Measurements from ENCODE around the gene ZFP69B. TPM values are rescaled to one million over a fixed set of nuclear protein-coding genes. Genes with fewer than 3 reads are reported as not detected.
A peak's percentile ranks its signal among the peaks of the same experiment; 100 is the strongest.

ZFP69B gene
- total and polyA plus RNA-seq, 2 experiments from 2014 or later, result 5.2 to 10.8 TPM

DNA sequence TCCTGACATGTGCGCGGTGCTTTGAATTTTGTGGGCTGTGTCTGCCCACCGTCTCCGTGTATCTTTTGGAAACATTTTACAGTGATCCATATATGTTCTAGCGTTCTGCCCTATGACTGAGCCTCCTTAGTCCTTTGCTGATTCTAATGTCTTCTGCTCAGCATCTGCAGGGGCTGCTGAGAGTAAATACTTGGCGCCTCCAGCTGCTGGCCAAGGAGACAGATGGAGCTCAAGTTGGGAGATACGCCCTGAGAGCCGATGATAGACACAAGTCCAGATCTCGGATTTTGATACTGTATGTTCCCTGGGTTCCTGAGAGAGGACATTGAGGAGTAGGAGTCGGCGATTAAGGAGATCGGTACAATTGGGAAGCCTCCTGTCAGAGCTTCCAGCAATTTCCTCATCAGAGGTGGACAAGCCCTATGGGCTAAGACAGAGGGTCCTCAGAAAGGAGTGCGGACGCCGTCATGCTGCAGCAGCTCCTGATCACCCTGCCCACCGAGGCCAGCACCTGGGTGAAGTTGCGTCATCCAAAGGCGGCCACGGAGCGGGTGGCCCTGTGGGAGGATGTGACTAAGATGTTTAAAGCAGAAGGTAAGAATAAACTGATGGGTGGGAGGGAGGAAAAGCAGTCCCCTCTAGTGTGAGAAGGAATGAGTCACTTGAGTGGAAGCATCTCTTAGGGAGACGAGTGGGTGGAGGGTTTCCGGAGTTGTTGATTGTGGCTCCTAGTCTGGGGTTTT, 390 bp downstream of the ZFP69B start:
- DNase-seq (ENCODE audit: low spot score), result peak; percentile 29
- no peaks in the 10 kb centered on the region for H3K27me3 ChIP-seq (ENCODE audit: insufficient read depth)
- TF ChIP-seq JUNB (IDR thresholded peaks at IDR 0.05; ENCODE audit: unreplicated experiment), result no peak
- no peak for TF ChIP-seq ZNF331 (CRISPR knock-in tag; IDR thresholded peaks at IDR 0.05; ENCODE audit: low read depth)
- TF ChIP-seq, protein P1, sequence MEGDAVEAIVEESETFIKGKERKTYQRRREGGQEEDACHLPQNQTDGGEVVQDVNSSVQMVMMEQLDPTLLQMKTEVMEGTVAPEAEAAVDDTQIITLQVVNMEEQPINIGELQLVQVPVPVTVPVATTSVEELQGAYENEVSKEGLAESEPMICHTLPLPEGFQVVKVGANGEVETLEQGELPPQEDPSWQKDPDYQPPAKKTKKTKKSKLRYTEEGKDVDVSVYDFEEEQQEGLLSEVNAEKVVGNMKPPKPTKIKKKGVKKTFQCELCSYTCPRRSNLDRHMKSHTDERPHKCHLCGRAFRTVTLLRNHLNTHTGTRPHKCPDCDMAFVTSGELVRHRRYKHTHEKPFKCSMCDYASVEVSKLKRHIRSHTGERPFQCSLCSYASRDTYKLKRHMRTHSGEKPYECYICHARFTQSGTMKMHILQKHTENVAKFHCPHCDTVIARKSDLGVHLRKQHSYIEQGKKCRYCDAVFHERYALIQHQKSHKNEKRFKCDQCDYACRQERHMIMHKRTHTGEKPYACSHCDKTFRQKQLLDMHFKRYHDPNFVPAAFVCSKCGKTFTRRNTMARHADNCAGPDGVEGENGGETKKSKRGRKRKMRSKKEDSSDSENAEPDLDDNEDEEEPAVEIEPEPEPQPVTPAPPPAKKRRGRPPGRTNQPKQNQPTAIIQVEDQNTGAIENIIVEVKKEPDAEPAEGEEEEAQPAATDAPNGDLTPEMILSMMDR (conservative IDR thresholded peaks at IDR 0.05; ENCODE audit: low read depth in 2 of 2), result no peak
- TF ChIP-seq POLR2AphosphoS5 (IDR thresholded peaks at IDR 0.05; ENCODE audit: low read depth), result no peak; the same call in 1 of the 2 replicates
- no peak for TF ChIP-seq NANOG (IDR thresholded peaks at IDR 0.05; ENCODE audit: borderline replicate concordance)
- TF ChIP-seq STAT1 (IDR thresholded peaks at IDR 0.05; ENCODE audit: unreplicated experiment), result no peak
- TF ChIP-seq CREB1 (CRISPR knock-in tag; IDR thresholded peaks at IDR 0.05; ENCODE audit: low read depth), result no peak
- no peak for TF ChIP-seq EZH2phosphoT487 (IDR thresholded peaks at IDR 0.05; ENCODE audit: unreplicated experiment)
- TF ChIP-seq, protein P2, sequence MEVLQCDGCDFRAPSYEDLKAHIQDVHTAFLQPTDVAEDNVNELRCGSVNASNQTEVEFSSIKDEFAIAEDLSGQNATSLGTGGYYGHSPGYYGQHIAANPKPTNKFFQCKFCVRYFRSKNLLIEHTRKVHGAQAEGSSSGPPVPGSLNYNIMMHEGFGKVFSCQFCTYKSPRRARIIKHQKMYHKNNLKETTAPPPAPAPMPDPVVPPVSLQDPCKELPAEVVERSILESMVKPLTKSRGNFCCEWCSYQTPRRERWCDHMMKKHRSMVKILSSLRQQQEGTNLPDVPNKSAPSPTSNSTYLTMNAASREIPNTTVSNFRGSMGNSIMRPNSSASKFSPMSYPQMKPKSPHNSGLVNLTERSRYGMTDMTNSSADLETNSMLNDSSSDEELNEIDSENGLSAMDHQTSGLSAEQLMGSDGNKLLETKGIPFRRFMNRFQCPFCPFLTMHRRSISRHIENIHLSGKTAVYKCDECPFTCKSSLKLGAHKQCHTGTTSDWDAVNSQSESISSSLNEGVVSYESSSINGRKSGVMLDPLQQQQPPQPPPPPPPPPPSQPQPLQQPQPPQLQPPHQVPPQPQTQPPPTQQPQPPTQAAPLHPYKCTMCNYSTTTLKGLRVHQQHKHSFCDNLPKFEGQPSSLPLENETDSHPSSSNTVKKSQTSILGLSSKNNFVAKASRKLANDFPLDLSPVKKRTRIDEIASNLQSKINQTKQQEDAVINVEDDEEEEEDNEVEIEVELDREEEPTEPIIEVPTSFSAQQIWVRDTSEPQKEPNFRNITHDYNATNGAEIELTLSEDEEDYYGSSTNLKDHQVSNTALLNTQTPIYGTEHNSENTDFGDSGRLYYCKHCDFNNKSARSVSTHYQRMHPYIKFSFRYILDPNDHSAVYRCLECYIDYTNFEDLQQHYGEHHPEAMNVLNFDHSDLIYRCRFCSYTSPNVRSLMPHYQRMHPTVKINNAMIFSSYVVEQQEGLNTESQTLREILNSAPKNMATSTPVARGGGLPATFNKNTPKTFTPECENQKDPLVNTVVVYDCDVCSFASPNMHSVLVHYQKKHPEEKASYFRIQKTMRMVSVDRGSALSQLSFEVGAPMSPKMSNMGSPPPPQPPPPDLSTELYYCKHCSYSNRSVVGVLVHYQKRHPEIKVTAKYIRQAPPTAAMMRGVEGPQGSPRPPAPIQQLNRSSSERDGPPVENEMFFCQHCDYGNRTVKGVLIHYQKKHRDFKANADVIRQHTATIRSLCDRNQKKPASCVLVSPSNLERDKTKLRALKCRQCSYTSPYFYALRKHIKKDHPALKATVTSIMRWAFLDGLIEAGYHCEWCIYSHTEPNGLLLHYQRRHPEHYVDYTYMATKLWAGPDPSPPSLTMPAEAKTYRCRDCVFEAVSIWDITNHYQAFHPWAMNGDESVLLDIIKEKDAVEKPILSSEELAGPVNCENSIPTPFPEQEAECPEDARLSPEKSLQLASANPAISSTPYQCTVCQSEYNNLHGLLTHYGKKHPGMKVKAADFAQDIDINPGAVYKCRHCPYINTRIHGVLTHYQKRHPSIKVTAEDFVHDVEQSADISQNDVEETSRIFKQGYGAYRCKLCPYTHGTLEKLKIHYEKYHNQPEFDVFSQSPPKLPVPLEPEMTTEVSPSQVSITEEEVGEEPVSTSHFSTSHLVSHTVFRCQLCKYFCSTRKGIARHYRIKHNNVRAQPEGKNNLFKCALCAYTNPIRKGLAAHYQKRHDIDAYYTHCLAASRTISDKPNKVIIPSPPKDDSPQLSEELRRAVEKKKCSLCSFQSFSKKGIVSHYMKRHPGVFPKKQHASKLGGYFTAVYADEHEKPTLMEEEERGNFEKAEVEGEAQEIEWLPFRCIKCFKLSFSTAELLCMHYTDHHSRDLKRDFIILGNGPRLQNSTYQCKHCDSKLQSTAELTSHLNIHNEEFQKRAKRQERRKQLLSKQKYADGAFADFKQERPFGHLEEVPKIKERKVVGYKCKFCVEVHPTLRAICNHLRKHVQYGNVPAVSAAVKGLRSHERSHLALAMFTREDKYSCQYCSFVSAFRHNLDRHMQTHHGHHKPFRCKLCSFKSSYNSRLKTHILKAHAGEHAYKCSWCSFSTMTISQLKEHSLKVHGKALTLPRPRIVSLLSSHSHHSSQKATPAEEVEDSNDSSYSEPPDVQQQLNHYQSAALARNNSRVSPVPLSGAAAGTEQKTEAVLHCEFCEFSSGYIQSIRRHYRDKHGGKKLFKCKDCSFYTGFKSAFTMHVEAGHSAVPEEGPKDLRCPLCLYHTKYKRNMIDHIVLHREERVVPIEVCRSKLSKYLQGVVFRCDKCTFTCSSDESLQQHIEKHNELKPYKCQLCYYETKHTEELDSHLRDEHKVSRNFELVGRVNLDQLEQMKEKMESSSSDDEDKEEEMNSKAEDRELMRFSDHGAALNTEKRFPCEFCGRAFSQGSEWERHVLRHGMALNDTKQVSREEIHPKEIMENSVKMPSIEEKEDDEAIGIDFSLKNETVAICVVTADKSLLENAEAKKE (CRISPR knock-in tag; IDR thresholded peaks at IDR 0.05), result no peak
- no peak for TF ChIP-seq ZNF114 (CRISPR knock-in tag; IDR thresholded peaks at IDR 0.05)
- TF ChIP-seq, protein P3, sequence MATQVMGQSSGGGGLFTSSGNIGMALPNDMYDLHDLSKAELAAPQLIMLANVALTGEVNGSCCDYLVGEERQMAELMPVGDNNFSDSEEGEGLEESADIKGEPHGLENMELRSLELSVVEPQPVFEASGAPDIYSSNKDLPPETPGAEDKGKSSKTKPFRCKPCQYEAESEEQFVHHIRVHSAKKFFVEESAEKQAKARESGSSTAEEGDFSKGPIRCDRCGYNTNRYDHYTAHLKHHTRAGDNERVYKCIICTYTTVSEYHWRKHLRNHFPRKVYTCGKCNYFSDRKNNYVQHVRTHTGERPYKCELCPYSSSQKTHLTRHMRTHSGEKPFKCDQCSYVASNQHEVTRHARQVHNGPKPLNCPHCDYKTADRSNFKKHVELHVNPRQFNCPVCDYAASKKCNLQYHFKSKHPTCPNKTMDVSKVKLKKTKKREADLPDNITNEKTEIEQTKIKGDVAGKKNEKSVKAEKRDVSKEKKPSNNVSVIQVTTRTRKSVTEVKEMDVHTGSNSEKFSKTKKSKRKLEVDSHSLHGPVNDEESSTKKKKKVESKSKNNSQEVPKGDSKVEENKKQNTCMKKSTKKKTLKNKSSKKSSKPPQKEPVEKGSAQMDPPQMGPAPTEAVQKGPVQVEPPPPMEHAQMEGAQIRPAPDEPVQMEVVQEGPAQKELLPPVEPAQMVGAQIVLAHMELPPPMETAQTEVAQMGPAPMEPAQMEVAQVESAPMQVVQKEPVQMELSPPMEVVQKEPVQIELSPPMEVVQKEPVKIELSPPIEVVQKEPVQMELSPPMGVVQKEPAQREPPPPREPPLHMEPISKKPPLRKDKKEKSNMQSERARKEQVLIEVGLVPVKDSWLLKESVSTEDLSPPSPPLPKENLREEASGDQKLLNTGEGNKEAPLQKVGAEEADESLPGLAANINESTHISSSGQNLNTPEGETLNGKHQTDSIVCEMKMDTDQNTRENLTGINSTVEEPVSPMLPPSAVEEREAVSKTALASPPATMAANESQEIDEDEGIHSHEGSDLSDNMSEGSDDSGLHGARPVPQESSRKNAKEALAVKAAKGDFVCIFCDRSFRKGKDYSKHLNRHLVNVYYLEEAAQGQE (IDR thresholded peaks at IDR 0.05; ENCODE audit: unreplicated experiment), result no peak
- TF ChIP-seq EZH2 (IDR thresholded peaks at IDR 0.05; ENCODE audit: low read depth, unreplicated experiment), result no peak
- no peaks in the 10 kb centered on the region for H4K20me1 ChIP-seq (replicated peaks; ENCODE audit: insufficient read depth)
- peak overlapping the region; percentile 83 for H3K4me3 Mint-ChIP-seq
- peak overlapping the region; percentile 76 for H3K27ac Mint-ChIP-seq
- peaks cover 52% of the 10 kb centered on the region for H3K36me3 Mint-ChIP-seq (ENCODE audit: low read depth)
- H3K4me1 Mint-ChIP-seq, result peaks cover 16% of the 10 kb centered on the region
- peak overlapping the region; percentile 96 for H2AFZ ChIP-seq
- peak overlapping the region; percentile 84 for H3K4me3 ChIP-seq
- H3F3A ChIP-seq (replicated peaks; ENCODE audit: low read depth), result no peaks in the 10 kb centered on the region
- peaks cover 8% of the 10 kb centered on the region; the same call in 1 of the 2 replicates for H3K9me2 ChIP-seq (ENCODE audit: insufficient read depth)
- peaks cover 10% of the 10 kb centered on the region for H3K27me3 Mint-ChIP-seq (ENCODE audit: insufficient read depth, low read depth, poor library complexity)
- peaks cover 35% of the 10 kb centered on the region for H3K79me2 ChIP-seq (replicated peaks; ENCODE audit: insufficient read depth)
- H3K9me3 Mint-ChIP-seq, result peaks cover 54% of the 10 kb centered on the region
- peaks cover 19% of the 10 kb centered on the region for H3K36me3 ChIP-seq (ENCODE audit: insufficient read depth)
- H3K4me2 ChIP-seq, result peak overlapping the region; percentile 83
- H3K4me1 ChIP-seq (ENCODE audit: insufficient read depth), result peaks cover 16% of the 10 kb centered on the region
- H3K27ac ChIP-seq (ENCODE audit: low read depth), result peak overlapping the region; percentile 86
- ATAC-seq, result peak; percentile 24

Measured in GM23338 (cell line).